Breast epithelium (tissue), 4 donors: Measurements from ENCODE around the gene DFFB. TPM values are rescaled to one million over a fixed set of nuclear protein-coding genes. Genes with fewer than 3 reads are reported as not detected.

Experiments
- DNase-seq, 2 donors: peaks; one replicate each; pipeline ENCODE4 v3.0.0-alpha.2; 2019; ENCODE audit warnings: low spot score in 2 of 2
- H3K27ac ChIP-seq, 2 donors: fragments of 200-600 bp; sonication (generic) in 1 of 2; one replicate each; pipeline ENCODE4 v1.5.1; 2016 to 2019; ENCODE audit warnings: mild to moderate bottlenecking in 1 of 2
- H3K27me3 ChIP-seq, 2 donors: fragments of 200-600 bp; sonication (generic) in 1 of 2; one replicate each; pipeline versions ENCODE4 v1.5.1 to v1.6.0; 2017 to 2019; ENCODE audit warnings: control low read depth in 1 of 2, mild to moderate bottlenecking in 1 of 2
- H3K36me3 ChIP-seq: fragments of 200-600 bp; one replicate; pipeline ENCODE4 v1.5.1; 2019
- H3K4me1 ChIP-seq, 2 donors: fragments of 200-600 bp; sonication (generic); one replicate each; pipeline ENCODE4 v1.5.1; 2016 to 2019; ENCODE audit warnings: control low read depth in 1 of 2
- H3K4me3 ChIP-seq, 3 donors: fragments of 200-600 bp; sonication (generic); 1 replicate in 2 of 3; 2 replicates in 1 of 3; pipeline ENCODE4 v1.5.1; 2016 to 2019; ENCODE audit warnings: mild to moderate bottlenecking in 3 of 3, moderate library complexity in 2 of 3
- H3K9me3 ChIP-seq, 2 donors: fragments of 200-600 bp; sonication (generic) in 1 of 2; one replicate each; pipeline ENCODE4 v1.5.1; 2016 to 2019; ENCODE audit warnings: control low read depth in 1 of 2
- CTCF ChIP-seq, 3 donors: fragments of 450-650 bp; IDR thresholded peaks; one replicate each; pipeline ENCODE4 v1.5.1; 2016 to 2017; ENCODE audit warnings: antibody characterized with exemption in 3 of 3, mild to moderate bottlenecking in 3 of 3, moderate library complexity in 3 of 3
- POLR2A ChIP-seq: fragments of 450-650 bp; IDR thresholded peaks from one replicate; pipeline ENCODE4 v1.6.1; 2016; ENCODE audit warnings: antibody characterized with exemption, mild to moderate bottlenecking, moderate library complexity
- POLR2AphosphoS5 ChIP-seq, 3 donors: sonication (generic); formaldehyde crosslinking; IDR thresholded peaks; one replicate each; pipeline ENCODE4 v1.6.1; 2017; ENCODE audit warnings: antibody characterized with exemption in 3 of 3
- intact Hi-C: fragments of 100-400 bp; cut with DNase I; formaldehyde crosslinking; loops from one replicate; pipeline ENCODE4 v1.15.1; 2023; ENCODE audit warnings: low total_unique reads
- total RNA-seq, 3 donors: library from RNA; depleted of rRNA; stranded (reverse); fragments of >200 nt; gene quantifications; one replicate each; pipeline ENCODE4 v1.1.0, GENCODE V29; 2016

DFFB gene
- total RNA-seq, 3 donors from 2014 or later, result 9.1 to 14.4 (median 11.3) TPM

- no peak for DNase-seq
- no peaks in the 10 kb centered on the region for H3K36me3 ChIP-seq
- no peak for TF ChIP-seq CTCF (IDR thresholded peaks at IDR 0.05)
- no peak for TF ChIP-seq POLR2A
- TF ChIP-seq POLR2AphosphoS5 (IDR thresholded peaks at IDR 0.05), result no peak
- intact Hi-C loops, result no loop called here
- H3K4me3 ChIP-seq, result no peak overlapping the region
- H3K9me3 ChIP-seq, result peaks cover 12 to 16% of the 10 kb centered on the region in 2 donors
- no peak overlapping the region for H3K27ac ChIP-seq
- H3K27me3 ChIP-seq, result no peaks in the 10 kb centered on the region
- peaks cover 0 to 6% of the 10 kb centered on the region in 2 donors for H3K4me1 ChIP-seq
These were observed 41.1 kb downstream of the DFFB start for GRCh38 chr1:3898475-3898735.

- Histone ChIP-seq H3K4me1 (peaks cover 0 to 6% of the 10 kb centered on the region in 2 donors), H3K36me3 (no peaks in the 10 kb centered on the region), H3K27me3 (no peaks in the 10 kb centered on the region), H3K27ac (peak overlapping the region; percentile 89 to 94), H3K4me3 (peak overlapping the region; percentile 82 to 95 (median 84)), H3K9me3 (peaks cover 12 to 16% of the 10 kb centered on the region in 2 donors)
- no peak for DNase-seq
- TF ChIP-seq CTCF (IDR thresholded peaks at IDR 0.05) (no peak), POLR2A (no peak)
- intact Hi-C loops, result no loop called here
These were observed 41.9 kb downstream of the DFFB start for GRCh38 chr1:3898994-3899753.

GRCh38 chr1:3899754-3900149, 42.5 kb downstream of the DFFB start:
- Histone ChIP-seq H3K4me1 (peaks cover 0 to 6% of the 10 kb centered on the region in 2 donors), H3K36me3 (no peaks in the 10 kb centered on the region), H3K27me3 (no peaks in the 10 kb centered on the region), H3K9me3 (peaks cover 12 to 16% of the 10 kb centered on the region in 2 donors), H3K4me3 (peak overlapping the region; percentile 82 to 95 (median 84)), H3K27ac (peak overlapping the region; percentile 89 to 94)
- intact Hi-C loops, result no loop called here
- no peak for DNase-seq
- TF ChIP-seq CTCF (IDR thresholded peaks at IDR 0.05), result no peak
- no peak for TF ChIP-seq POLR2A

GRCh38 chr1:3900150-3900968, 43.1 kb downstream of the DFFB start, which contains the start of gene C1orf174:
C1orf174 (minus strand) TSS chr1:3900272; CDS start chr1:3900186, 86 bp downstream.
- Histone ChIP-seq H3K4me3 (peak within 1 kb of the TSS; percentile 82 to 95 (median 84)), H3K27ac (peak within 1 kb of the TSS; percentile 89 to 94), H3K4me1 (peaks cover 0 to 6% of the 10 kb centered on the region in 2 donors), H3K9me3 (peaks cover 12 to 16% of the 10 kb centered on the region in 2 donors), H3K27me3 (no peaks in the 10 kb centered on the region), H3K36me3 (no peaks in the 10 kb centered on the region)
- TF ChIP-seq POLR2A, result no peak
- TF ChIP-seq POLR2AphosphoS5 (IDR thresholded peaks at IDR 0.05), result peak; percentile 45 to 85 (median 66)
- peak; percentile 93 to 97 for DNase-seq
- intact Hi-C loops, result no loop called here

GRCh38 chr1:3900969-3901529, 43.8 kb downstream of the DFFB start:
- peak overlapping the region; percentile 89 to 94 for H3K27ac ChIP-seq
- no peaks in the 10 kb centered on the region for H3K27me3 ChIP-seq
- peak; percentile 97 to 98 for DNase-seq
- peaks cover 12 to 16% of the 10 kb centered on the region in 2 donors for H3K9me3 ChIP-seq
- H3K36me3 ChIP-seq, result no peaks in the 10 kb centered on the region
- intact Hi-C loops, result no loop called here
- H3K4me1 ChIP-seq, result peaks cover 0 to 6% of the 10 kb centered on the region in 2 donors
- peak overlapping the region; percentile 82 to 95 (median 84) for H3K4me3 ChIP-seq
- TF ChIP-seq POLR2A (no peak), POLR2AphosphoS5 (IDR thresholded peaks at IDR 0.05) (peak; percentile 32 to 53 (median 50))
